GM21360 (cell line): ENCODE data around the gene ALKBH5.

Experiments used
- ATAC-seq: cut with Tn5 transposase; IDR thresholded peaks from one replicate; pipeline ENCODE4 v1.9.1; 2021; ENCODE audit warnings: mild to moderate bottlenecking, moderate library complexity; ENCODE audit not compliant: unreplicated experiment

Gene ALKBH5

DNA sequence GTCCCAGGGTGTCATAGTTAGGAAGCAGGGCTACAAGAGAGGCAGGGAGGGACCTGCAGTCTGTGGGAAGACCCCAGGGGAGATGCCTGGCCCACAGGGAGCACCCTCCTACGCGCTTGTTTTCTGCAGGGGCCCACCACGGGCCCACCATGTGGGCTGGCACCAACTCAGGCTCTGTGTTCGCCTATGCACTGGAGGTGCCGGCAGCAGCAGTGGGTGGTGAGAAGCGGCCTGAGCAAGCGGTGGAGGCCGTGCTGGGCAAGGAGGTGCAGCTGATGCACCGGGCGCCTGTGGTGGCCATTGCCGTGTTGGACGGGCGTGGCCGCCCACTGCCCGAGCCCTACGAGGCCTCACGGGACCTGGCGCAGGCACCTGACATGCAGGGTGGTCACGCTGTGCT lies 56.8 kb downstream of the ALKBH5 start:
- ATAC-seq = no peak

DNA sequence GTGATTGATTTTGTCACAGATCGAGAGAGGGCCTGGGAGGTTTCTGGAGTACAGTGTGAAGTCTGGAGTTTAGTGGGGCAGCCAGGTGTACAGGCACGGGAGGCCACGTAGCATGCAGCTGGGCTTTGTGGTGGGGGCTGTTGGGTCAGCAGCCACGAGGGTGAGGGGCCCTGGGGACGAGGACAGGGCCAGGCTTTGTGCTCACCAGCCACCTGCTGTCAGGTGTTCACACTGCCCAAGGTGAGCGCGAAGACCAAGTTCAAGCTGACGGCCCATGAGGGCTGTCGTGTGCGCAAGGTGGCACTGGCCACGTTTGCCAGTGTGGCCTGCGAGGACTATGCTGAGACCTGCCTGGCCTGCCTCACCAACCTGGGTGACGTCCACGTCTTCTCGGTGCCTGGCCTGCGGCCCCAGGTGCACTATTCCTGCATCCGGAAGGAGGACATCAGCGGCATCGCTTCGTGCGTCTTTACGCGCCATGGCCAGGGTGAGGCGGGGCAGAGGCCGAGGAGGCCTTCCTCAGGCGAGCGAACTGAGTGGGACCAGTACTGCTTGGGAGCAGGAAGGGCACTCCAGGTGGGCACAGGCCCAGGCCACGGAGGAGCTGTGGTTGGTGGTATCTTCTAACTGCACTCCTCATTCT lies 57.7 kb downstream of the ALKBH5 start:
- ATAC-seq = no peak

GRCh38 chr17:18245038-18245776 lies 61.6 kb downstream of the ALKBH5 start:
- ATAC-seq = no peak

DNA sequence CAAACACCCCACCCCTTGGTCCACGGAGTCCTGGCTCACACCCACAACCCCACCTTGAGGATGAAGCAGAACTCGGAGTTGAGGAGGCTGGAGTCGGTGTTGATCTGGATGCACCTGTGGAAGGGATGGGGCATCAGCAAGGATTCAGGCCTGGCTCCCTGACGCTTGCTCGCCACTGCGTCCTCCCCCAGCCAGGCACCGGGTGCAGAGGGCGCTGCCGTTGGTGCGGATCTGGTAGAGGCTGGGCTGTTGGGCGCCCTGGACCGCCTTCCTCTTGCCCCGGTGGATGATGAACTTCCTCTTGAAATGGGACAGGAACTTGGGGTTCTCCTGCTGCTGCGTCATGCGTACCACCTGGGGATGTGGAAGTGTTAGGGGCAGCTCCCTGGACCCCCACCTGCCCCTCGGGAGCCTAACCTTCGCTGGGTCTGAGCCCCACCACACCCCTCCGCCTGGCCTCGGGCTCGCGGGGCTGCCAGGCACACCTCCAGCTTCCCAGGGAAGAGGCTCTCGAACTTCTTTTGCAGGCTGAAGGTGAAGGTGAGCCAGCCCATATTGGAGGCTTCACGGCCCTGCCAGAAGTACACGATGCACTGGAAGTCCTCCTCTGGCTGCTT lies 62.6 kb downstream of the ALKBH5 start:
- no peak for ATAC-seq

- ATAC-seq = no peak
Measured at GRCh38 chr17:18246880-18247612, 63.4 kb downstream of the ALKBH5 start.

DNA sequence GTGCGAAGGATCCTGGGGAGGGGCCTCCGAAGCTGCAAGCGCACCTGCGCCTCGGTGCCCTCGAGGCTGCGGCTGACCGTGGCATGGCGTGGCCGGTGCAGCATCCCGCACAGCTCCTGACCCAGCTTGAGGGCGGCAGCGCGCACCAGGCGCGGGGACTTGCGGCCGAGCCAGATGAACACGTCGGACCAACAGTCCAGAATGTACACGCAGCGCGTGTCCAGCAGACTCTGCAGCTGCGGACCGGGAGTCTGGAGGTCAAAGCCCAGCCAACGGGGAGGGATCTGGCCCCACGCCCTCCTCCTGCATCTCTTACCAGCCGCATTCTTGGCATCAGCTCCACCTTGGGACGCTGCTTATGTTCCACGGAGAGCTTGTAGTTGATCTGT lies 64.0 kb downstream of the ALKBH5 start:
- ATAC-seq = no peak

DNA sequence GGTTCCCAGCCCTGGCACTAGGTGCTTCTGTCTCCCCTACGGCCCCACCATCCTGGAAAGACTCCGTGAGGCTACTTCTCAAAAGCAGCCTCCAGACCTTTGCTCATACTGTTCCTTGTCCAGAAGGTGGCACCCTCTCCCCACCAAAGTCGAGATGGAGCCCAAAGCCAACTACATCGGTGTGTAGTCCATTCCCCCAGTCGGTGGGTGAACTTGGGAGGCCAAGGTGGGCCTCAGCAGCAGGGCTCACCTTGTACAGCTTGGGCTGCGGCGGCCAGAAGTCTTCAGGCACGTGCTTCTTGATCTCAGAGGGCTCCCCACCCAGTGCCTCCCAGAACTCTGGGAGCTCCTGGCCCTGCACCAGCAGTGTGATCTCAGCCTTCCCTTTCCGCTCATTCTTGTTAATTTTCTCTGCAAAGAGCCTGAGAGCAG lies 64.7 kb downstream of the ALKBH5 start:
- ATAC-seq = no peak

DNA sequence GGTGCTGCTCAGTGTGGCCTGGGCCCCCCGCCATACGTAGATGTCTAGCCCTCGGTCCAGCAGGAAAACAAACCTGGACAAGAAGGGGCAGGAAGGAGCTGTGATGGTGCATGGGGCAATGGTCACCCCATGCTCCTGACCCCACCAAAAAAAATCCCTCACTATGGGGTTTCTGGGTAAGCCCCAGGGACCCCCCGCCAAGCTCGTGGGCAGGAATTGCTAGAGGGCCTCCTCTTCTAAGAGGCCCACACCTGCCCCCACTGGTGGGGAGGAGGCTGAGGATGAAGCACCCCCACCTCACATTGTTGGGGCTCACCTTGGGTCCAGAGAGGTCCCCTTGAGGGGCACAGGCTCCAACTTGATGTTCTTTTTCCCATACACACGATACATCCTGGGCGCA lies 65.2 kb downstream of the ALKBH5 start:
- no peak for ATAC-seq

DNA sequence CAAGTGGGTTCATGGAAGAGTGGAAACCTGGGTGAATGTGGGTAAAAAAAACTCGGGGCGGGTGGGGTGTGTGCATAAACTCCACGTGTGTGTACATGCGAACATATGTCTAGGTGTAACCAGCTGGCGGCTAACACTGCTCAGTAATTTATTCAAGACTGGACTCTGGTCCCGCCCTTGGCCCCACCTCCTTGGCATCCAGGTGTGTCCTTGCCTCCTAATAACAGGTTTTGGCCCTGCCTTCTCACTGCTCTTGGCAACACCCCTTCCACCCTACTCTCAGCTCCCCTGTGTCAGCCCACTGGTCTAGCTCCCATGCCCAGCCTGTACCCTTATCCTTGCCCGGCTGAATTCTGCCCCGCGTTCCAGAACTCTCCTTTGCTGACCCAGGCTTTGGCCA lies 66.6 kb downstream of the ALKBH5 start:
- no peak for ATAC-seq

DNA sequence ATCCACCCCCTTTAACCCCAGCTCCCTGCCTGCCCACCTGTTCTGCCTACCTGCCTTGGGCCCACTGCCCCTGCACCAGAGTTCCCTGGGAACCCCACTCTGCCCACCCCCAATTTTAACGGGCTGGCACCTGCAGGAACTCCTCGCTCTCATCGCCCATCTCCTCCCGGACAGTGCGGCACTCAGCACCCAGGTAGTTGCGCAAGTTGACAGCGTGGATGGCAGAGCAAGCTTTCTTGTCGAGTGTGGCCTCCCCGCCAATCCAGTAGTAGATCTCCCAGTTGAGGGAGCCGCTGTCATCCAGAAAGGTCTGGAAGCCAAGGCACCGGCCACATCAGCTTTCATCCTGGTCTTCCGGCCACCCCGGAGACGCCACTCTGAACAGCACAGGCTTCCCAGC lies 67.1 kb downstream of the ALKBH5 start:
- no peak for ATAC-seq

DNA sequence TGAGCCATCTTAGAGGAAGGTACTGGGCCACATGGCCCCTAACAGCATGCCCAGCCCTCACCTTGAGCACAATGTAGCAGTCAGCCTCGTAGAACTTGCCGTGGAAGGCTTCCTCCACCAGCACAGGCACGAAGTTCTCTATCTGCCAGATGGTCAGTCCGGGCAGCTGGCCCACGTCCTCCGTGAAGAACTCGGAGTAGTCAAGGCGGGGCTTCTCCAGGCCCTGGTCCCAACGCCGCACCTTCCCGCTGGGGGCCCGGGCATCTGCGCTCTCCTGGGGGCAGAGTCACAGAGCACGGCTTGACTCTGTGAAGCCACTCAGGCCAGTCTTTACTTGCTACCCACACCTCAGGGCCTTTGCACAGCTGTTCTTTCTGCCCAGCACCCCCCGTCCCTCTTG lies 67.6 kb downstream of the ALKBH5 start:
- ATAC-seq = no peak

- no peak for ATAC-seq
Measured at GRCh38 chr17:18252160-18252559, 68.5 kb downstream of the ALKBH5 start.

GRCh38 chr17:18253187-18253884 lies 69.7 kb downstream of the ALKBH5 start:
- no peak for ATAC-seq

- ATAC-seq = no peak
Measured at GRCh38 chr17:18253947-18254821, 70.6 kb downstream of the ALKBH5 start.

GRCh38 chr17:18254888-18255649 lies 71.4 kb downstream of the ALKBH5 start:
- no peak for ATAC-seq

GRCh38 chr17:18256351-18256750 lies 72.7 kb downstream of the ALKBH5 start:
- ATAC-seq = no peak

- no peak for ATAC-seq
Measured at GRCh38 chr17:18256776-18257175, 73.1 kb downstream of the ALKBH5 start.

- no peak for ATAC-seq
Measured at GRCh38 chr17:18257268-18257981, 73.8 kb downstream of the ALKBH5 start.

DNA sequence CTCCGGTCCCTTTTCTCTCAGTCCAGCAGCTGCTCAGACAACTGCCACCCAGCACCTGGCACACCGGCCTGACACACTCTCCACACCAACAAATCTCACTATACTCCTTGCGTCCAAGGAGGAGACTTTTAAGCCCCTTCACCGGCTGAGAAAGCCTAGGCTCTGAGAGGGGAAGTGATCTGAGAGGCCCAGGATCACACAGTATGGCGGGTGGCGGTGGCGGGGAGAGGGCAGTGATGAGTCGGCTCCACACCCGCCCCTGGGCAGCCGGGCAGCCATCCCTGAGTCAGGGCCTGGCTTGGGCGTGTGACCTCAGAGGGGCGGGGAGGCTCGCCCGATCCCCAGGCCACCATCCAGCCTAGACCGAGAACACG lies 74.3 kb downstream of the ALKBH5 start:
- ATAC-seq = no peak
